Measurements from ENCODE around the gene YEATS4. TPM values are rescaled to one million over a fixed set of nuclear protein-coding genes. Genes with fewer than 3 reads are reported as not detected.
A peak's percentile ranks its signal among the peaks of the same experiment; 100 is the strongest.

Gene YEATS4
- total RNA-seq, 1 donor from 2014 or later = 22.4 TPM

- DNase-seq (ENCODE audit: low read depth, low spot score) = no peak
Measured at GRCh38 chr12:69341328-69341727, 18.2 kb upstream of the YEATS4 start.

- no peak for DNase-seq (ENCODE audit: low read depth, low spot score)
Measured at GRCh38 chr12:69342421-69342820, 17.1 kb upstream of the YEATS4 start.

DNA sequence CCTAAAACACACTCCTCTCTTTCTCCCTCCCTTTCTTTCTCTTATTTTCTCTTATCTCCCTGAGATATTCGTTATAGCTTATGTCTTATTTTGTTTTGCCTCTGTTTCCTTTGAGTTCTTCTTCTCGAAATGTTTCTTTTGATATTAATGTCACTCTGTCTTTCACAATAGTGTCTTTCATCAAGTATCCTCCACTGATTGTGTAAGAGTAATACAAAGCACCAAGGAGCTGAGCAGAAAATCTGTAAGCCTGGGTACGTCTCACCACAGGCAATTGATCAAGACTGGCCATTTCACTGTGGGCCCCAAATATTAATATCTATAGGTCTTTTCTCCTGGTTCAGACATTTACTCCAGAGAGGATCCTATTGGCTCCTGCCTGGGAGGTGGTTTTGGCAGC lies 16.2 kb upstream of the YEATS4 start:
- DNase-seq (ENCODE audit: low read depth, low spot score) = no peak

GRCh38 chr12:69343885-69344612 lies 15.5 kb upstream of the YEATS4 start:
- DNase-seq (ENCODE audit: low read depth, low spot score) = no peak

DNA sequence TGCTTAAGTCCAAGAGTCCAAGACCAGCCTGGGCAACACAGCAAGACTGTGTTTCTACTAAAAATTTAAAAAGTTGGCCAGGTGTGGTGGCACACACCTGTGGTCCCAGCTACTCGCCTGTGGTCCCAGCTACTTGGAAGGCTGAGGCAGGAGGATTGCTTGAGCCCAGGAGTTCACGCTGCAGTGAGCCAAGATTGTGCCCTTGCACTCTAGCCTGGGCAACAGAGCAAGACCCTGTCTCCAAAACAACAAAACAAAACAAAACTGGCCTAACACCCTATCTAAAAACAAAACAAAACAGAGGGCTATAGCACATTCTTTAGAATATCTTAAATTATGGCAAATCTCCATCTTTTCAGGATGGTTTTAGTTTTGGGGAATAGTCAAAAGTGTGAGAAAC lies 14.5 kb upstream of the YEATS4 start:
- DNase-seq (ENCODE audit: low read depth, low spot score) = no peak

DNA sequence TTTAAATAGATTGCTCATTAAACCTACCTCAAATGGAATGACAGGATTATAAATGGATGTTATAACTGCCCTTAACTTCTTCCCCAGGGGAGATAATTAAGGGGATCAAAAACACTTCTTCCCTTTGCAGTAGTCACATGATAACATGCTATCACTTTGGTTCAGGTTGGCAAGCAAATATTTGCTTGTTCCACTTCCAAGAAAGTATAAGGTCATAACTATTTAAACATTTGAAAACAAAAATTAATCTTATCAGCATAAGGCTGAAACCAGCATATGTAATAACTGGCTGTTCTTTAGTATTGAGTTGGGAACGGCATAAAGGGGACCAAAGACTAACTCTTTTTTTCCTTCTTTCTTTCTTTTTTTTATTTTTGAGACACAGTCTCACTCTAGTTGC lies 13.8 kb upstream of the YEATS4 start:
- no peak for DNase-seq (ENCODE audit: low read depth, low spot score)

DNA sequence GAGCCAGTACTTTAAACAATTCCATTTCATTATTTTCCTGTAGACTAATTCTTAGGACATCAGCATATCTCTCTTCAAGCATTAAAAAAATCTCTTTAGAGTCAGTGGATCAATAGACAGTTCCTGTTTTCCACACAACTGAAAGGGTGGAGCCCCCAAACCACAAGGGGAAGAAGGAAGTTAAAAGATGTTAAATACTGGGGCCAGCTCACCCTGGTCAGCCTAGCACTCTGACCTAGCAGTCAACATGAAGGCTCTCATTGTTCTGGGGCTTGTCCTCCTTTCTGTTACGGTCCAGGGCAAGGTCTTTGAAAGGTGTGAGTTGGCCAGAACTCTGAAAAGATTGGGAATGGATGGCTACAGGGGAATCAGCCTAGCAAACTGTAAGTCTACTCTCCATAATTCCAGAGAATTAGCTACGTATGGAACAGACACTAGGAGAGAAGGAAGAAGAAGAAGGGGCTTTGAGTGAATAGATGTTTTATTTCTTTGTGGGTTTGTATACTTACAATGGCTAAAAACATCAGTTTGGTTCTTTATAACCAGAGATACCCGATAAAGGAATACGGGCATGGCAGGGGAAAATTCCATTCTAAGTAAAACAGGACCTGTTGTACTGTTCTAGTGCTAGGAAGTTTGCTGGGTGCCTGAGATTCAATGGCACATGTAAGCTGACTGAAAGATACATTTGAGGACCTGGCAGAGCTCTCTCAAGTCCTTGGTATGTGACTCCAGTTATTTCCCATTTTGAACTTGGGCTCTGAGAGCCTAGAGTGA lies 11.2 kb upstream of the YEATS4 start, which contains the start of gene LYZ:
TSS of gene LYZ (plus strand) at position 220 of the 777 bp plus-strand sequence. CDS start at position 248, 28 bp downstream.
- no peak for DNase-seq (ENCODE audit: low read depth, low spot score)

DNA sequence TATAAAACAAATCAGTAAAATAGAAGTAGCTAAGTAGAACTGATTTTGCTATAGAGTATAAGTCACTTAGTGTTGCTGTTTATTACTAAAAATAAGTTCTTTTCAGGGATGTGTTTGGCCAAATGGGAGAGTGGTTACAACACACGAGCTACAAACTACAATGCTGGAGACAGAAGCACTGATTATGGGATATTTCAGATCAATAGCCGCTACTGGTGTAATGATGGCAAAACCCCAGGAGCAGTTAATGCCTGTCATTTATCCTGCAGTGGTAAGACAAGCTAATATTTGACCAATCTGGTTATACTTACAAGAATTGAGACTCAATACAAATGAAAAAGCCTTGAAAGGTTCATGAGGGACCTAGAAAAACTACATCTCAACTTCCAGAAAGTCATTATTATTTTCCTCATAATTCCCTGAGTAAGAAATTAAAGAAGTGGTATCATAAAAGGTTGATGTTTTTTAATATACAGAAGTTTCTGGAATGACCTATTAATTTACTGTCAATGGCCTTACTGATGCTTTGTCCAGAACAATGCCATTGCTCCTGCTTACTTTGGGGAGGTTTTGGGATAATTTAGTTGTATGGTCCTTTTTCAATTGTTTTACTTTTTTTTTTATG lies 9.4 kb upstream of the YEATS4 start:
- DNase-seq (ENCODE audit: low read depth, low spot score) = no peak

DNA sequence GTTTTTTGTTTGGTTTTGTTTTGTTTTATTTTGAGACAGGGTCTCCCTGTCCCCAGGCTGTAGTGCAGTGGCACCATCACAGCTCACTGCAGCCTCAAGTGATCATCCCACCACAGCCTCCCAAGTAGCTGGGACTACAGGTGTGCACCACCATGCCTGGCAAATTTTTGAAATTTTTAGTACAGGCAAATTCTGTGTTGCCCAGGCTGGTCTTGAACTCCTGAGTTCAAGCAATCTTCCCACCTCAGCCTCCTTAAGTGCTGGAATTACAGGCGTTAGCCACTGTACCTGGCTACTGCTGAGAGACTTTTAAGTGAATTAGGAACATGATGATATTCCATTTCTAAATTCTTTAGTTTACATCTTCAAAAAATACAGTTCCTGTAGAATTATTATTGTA lies 8.8 kb upstream of the YEATS4 start:
- no peak for DNase-seq (ENCODE audit: low read depth, low spot score)

GRCh38 chr12:69351462-69352236 lies 7.9 kb upstream of the YEATS4 start:
- DNase-seq (ENCODE audit: low read depth, low spot score) = no peak

DNA sequence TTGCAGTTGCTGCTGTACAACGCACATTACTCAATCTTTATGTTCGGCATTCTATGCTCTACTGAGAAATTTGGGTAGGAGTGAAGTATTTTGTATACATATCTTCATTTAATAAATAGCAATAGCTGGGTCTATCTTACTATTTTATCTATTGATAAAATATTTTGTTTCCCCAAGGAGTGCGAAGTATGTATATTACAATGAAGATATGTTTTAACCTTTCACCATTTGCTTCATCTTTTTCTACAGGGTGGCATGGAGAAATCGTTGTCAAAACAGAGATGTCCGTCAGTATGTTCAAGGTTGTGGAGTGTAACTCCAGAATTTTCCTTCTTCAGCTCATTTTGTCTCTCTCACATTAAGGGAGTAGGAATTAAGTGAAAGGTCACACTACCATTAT lies 6.6 kb upstream of the YEATS4 start:
- no peak for DNase-seq (ENCODE audit: low read depth, low spot score)

DNA sequence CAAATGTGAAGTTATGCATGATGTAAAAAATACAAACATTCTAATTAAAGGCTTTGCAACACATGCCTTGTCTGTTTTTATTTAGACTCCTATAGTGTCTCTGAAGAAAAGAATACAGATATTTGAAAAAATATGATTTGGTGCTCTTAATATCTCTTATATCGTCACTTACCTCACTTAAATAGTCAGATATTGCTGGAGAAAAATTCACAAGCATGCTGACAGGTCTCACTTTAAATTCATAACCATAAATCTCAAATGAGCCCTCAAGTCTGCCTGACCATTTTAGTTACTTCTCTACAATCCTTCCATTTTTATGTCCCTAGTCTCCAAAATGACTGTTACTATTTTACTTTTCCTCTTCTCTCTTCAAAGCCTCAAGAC lies 5.4 kb upstream of the YEATS4 start:
- no peak for DNase-seq (ENCODE audit: low read depth, low spot score)

- DNase-seq (ENCODE audit: low read depth, low spot score) = no peak
Measured at GRCh38 chr12:69354556-69355187, 4.9 kb upstream of the YEATS4 start.

DNA sequence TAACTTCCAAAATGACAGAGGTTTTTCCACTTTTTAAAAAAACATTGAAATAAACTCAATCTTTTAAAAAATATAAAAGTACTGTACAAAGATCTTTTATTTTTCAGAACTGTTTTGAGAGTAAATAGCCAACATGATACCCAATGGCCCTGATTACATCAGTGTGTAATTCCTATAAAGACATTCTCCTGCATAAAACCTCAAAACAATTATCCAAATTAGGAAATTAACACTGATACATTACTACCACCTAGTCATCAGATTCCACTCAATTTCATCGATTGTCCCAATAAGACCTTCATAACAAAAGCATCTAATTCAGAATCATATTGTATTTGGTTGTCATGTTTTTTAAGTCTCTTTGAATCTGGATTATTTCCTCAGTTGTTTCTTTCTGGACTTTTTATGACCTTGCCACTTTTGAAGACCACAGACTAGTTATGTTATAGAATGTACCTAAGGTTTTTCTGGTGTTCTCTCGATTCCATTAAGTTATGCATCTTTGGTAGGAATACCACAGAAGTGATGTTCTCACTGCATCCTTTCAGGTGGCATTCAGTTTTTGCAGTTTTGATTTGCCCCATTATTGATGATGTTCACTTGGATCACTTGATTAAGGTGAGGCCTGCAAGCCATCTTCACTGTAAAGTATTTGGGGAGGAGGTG lies 4.0 kb upstream of the YEATS4 start:
- DNase-seq (ENCODE audit: low read depth, low spot score) = no peak

DNA sequence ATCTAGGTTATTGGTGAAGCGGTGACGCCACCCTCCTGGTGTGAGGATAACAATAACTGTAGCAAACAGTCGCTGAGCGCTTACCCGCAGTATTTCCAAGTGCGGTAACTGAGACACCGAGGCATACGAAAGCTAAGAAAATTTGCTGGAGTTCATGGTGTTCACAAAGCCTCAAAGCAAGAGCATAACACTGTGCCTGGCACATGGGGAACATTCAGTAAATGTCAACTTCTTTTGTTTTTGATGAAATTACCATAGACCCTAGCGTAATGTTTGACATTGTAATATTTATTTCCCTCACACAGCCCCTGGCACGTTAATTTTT lies 767 bp downstream of the YEATS4 start:
- no peak for DNase-seq (ENCODE audit: low read depth, low spot score)

GRCh38 chr12:69366796-69367195 lies 7.3 kb downstream of the YEATS4 start:
- no peak for DNase-seq (ENCODE audit: low read depth, low spot score)

- no peak for DNase-seq (ENCODE audit: low read depth, low spot score)
Measured at GRCh38 chr12:69368171-69368570, 8.6 kb downstream of the YEATS4 start.

- no peak for DNase-seq (ENCODE audit: low read depth, low spot score)
Measured at GRCh38 chr12:69383074-69383473, 23.5 kb downstream of the YEATS4 start.

DNA sequence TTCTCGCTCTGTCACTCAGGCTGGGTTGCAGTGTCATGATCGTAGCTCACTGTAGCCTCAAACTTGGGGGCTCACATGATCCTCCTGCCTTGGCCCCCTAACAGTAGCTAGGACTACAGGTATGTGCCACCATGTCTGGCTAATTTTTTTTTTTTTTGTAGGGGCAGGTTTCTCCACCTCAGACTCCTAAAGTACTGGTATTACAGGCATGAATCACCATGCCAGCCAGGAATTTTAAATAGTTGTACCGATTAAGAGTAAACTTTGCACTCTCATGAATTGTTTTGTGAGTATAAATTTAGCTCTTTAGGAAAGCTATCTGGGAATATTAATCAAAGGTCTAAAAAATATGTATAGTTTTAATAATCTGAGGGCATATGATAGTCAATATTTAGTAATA lies 25.5 kb downstream of the YEATS4 start:
- no peak for DNase-seq (ENCODE audit: low read depth, low spot score)

- no peak for DNase-seq (ENCODE audit: low read depth, low spot score)
Measured at GRCh38 chr12:69386921-69387320, 27.4 kb downstream of the YEATS4 start.

DNA sequence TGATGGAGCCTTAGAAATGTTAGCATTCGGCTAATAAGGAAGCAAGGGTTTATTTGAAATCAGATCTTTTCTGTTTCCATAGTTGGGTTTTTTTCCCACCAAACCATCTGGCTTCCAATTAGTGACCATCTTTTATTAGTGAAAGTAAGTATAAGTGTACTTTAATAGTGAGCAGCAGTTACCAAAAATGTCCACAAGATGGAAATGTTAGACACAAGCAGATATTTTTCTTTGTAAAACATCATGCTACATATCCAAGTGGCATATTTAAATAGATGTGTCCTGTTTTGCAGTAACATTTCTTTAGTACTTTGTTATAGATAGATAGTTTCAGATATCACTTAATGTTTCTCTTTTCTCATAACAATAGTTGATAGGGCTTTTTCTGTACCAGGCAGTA lies 28.8 kb downstream of the YEATS4 start:
- DNase-seq (ENCODE audit: low read depth, low spot score) = peak; percentile 7

All from pulmonary artery endothelial cell (primary cell).